HG02981 (cell line): ENCODE results near the gene CAMTA1.

Source experiments
- ATAC-seq: cut with Tn5 transposase; IDR thresholded peaks from one replicate; pipeline ENCODE4 v1.9.1; 2021; ENCODE audit warnings: mild to moderate bottlenecking, moderate library complexity; ENCODE audit not compliant: unreplicated experiment

The CAMTA1 gene

GRCh38 chr1:6870571-6870970 lies 85.3 kb downstream of the CAMTA1 start:
- no peak for ATAC-seq

GRCh38 chr1:6871300-6871972 lies 86.2 kb downstream of the CAMTA1 start:
- ATAC-seq: no peak

- no peak for ATAC-seq
Measured at GRCh38 chr1:6872573-6873261, 87.5 kb downstream of the CAMTA1 start.

DNA sequence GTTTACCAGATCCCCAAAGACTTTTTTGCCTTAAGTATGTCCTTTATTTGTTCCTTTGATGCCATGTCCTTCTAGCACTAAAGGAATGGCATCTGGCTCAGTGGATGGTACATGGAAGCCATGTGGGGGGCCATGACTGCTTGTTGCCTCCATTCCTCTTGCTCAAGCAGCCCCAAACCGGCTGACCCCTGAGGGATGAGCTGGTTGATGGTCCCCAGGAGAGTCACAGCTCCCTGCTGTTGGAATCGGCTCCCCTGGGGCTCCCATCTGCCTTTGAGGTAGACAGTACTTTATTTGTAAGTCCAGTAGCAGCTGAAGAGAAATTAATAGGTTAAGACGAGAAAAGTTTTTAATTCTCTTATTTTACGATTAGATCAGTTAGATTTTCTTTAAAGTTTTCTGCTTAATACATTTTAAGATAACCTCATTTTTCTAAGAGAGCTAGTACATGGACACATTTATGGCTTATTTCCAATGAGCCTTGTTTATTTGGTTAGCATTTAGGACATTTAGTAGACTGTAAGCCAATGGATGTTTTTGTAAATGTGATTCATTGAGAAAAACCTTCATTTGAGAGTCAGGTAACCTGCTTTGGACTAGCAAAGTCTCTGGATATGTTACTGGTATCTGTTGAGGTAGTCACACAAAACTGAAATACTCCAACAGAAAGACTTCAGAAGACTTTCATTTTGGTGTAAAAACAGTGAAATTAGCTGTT lies 88.2 kb downstream of the CAMTA1 start:
- ATAC-seq: no peak

GRCh38 chr1:6874298-6874697 lies 89.0 kb downstream of the CAMTA1 start:
- no peak for ATAC-seq

DNA sequence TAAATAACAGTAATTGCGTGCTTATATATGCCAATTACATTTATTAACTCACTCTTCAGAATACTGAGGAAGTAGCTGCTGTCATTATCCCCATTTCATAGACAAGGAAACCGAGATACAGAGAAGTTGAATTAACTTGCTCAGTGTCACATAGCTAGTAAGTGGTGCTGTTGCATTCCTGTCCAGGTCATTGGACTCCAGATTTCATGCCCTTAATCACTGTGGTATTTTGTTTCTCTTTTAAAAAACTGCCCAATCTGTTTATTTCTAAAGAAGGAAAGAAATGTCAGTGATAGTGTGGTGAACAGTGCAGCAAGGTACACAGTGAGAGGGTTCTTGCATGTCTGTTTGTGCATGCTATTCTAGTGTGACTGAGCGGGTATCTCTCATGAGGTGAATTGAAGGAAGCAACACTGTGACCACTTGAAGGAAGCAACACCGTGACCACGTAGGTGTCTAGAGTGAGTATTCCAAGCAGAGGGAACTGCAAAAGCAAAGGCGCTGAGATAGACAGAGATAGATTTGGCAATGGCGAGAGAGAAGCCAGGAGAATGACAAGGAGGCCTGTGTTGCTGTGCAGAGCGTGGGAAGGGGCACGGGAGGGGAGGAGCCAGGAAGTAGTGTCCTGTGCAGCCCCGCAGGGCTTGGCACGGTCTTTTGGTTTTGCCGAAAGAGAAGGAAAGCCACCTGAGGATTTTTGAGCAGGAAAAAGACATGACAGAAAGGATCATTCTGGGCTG lies 95.9 kb downstream of the CAMTA1 start:
- no peak for ATAC-seq

DNA sequence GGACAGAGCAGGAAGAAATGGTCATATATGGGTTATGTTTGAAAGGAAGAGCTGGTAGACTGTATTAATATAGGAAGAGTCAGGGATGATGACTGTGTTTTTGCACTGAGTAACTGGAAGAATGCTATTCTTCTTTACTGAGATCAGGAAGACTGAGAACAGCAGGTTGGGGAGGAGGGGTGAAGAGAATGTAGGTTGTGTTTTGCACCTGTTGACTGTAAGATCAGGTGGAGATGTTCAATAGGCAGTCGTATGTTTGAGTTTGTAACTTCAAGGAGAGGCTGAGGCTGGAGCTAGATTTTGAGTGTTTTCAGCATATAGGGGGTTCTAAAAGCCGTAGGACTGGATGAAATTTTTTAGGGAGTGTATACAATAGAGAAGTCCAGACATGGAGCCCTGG lies 97.2 kb downstream of the CAMTA1 start:
- no peak for ATAC-seq

DNA sequence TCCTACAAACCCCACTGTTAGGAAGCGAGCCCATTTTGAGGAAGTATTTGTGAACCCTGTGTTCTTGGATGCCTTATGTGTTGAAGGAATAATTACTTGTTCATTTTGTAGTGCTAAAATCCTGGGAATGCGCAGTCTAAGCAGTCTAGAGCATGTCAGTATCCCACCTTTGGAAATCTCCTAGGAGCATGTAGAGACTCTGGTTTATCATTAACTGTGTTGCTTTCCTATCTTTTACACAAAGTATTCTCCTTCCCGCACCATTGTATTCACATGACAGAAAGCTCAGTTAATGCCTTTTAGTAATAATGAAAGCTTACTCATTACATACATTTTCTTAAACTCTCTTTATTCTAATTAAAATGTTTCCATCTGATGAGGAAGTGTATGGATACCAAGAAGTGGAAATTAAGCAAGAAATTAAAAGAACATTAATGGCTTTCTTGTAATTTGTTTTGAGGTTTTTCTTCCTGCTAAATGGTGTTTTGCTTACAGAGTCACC lies 99.4 kb downstream of the CAMTA1 start:
- no peak for ATAC-seq

GRCh38 chr1:6885426-6885825 lies 100.2 kb downstream of the CAMTA1 start:
- no peak for ATAC-seq

DNA sequence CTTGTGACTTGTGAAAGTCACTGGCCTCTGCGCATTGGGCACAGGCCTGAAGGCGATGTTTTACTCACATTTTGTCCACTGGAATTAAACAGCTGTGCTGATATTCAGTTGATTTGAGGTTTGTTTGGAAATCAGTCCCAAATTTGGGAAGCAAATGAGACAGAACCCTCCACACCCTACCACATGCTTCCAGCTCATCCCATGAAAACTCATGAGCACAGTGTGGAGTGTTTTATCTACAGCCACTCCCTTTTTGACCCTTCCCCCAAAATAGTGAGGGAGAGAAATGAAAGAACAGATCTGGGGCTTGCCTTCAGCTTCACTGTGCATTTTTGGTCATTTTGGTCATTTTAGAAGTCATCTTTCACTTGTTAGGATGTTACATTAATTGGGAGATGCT lies 101.3 kb downstream of the CAMTA1 start:
- ATAC-seq: no peak

DNA sequence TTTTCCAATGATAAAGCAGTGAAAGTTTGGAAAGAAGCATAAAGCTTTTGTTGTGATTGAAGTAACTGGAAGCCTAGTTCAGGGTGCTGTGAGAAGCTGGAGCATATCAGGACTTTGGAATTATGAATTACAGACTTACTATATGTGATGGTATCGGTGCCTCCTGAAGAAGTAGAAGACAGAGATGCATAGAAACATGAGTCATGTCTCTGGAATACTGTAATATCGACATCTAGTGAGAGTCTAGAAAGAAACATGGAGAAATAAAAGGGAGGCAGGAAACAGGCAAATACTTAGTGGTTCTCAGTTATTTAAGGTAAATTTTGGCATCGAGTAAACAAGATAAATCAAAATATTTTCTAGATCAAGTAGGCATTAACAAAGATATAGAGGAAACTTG lies 103.0 kb downstream of the CAMTA1 start:
- ATAC-seq: no peak

GRCh38 chr1:6888870-6889269 lies 103.6 kb downstream of the CAMTA1 start:
- ATAC-seq: no peak

DNA sequence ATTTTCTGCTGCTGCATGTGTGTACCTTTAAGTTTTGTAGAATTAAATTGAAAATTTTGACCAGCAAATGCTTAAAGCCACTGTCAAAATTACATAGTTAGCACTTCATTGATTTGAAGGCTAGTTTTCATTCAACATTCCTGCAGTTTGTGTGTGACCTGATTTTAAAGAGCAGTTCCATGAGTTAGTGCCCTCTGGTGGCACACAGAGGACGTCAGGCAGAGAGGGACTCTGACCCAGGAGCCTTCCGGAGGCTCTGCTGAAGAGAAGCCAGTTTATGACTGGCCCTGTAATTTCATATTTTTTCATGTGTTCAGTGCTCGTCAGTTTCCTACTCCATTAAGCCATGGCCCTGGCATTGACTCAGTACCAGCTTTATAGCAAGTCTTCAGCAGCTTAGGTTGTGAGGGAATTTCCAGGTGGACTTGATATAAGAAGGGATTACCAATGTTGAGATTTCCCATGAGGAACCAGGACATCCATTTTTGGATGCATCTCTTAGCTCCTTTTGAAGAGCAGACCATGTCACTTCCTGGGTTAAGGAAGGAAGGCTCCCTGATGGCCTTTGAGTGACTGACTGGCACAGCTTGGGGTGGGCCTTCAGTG lies 104.7 kb downstream of the CAMTA1 start:
- ATAC-seq: no peak

DNA sequence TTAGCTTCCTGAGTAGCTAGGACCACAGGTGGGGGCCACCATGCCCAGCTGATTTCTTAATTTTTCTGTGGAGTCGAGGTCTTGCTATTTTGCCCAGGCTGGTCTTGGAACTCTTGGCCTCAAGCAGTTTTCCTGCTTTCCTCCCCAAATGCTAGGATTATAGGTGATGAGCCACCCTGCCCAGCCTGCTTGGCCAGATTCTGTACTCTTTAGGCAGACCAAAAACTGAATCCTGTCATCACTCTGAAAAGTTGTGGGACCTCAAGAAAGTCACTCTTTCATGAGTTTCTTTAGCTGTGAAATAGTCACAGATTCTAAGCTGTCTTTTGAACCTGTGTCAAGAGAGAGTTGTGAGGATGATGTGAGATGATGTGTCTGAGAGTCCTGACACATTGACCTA lies 105.4 kb downstream of the CAMTA1 start:
- no peak for ATAC-seq

GRCh38 chr1:6891781-6892579 lies 106.7 kb downstream of the CAMTA1 start:
- ATAC-seq: no peak

- no peak for ATAC-seq
Measured at GRCh38 chr1:6893388-6893787, 108.1 kb downstream of the CAMTA1 start.

GRCh38 chr1:6897138-6897537 lies 111.9 kb downstream of the CAMTA1 start:
- ATAC-seq: no peak

GRCh38 chr1:6898974-6899539 lies 113.8 kb downstream of the CAMTA1 start:
- no peak for ATAC-seq

- no peak for ATAC-seq
Measured at GRCh38 chr1:6899621-6900020, 114.4 kb downstream of the CAMTA1 start.

DNA sequence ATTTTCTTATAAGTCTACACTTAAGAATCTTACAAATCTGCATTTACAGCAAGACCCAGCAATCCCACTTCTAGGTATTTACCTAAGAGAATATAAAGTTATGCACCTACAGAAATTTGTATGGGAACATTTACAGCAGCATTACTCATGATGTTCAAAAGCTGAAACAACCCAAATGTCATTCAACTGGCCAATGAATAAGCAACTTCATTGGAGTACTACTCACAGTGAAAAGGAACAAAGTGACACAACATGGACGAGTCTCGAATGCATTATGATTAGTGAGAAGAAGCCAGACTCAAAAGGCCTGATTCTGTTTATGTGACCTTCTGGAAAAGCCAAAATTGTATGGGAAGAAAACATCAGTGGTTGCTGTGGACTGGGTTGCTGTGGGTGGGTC lies 116.9 kb downstream of the CAMTA1 start:
- no peak for ATAC-seq
